Fibroblast of mammary gland (primary cell): ENCODE results near the gene TENM4.

Source experiments
- DNase-seq: peaks from one replicate; pipeline ENCODE4 v3.0.0-alpha.2; 2010; ENCODE audit warnings: low read depth
- H3K4me3 ChIP-seq: 2 replicates; pipeline ENCODE4 v1.5.1; 2011; ENCODE audit warnings: low read depth, mild to moderate bottlenecking, low read length, moderate library complexity; ENCODE audit not compliant: control insufficient read depth
- CTCF ChIP-seq: conservative IDR thresholded peaks from 2 replicates; pipeline ENCODE4 v1.5.1; 2011; ENCODE audit warnings: low read depth, low read length, inconsistent platforms; ENCODE audit not compliant: control insufficient read depth, insufficient read depth

TENM4 gene

GRCh38 chr11:79482800-79483199, 42.0 kb upstream of the TENM4 start:
- no peak for DNase-seq
- no peak for TF ChIP-seq CTCF
- no peak overlapping the region for H3K4me3 ChIP-seq

- DNase-seq = no peak
- TF ChIP-seq CTCF = no peak
- H3K4me3 ChIP-seq = no peak overlapping the region
Observed at GRCh38 chr11:79481795-79482194, 41.0 kb upstream of the TENM4 start.

GRCh38 chr11:79480864-79481263, 40.0 kb upstream of the TENM4 start:
- no peak overlapping the region for H3K4me3 ChIP-seq
- TF ChIP-seq CTCF = no peak
- DNase-seq = no peak

GRCh38 chr11:79472819-79473529, 32.1 kb upstream of the TENM4 start:
- TF ChIP-seq CTCF = no peak
- no peak overlapping the region for H3K4me3 ChIP-seq
- DNase-seq = no peak

- no peak for DNase-seq
- no peak overlapping the region for H3K4me3 ChIP-seq
- TF ChIP-seq CTCF = no peak
Observed at GRCh38 chr11:79471071-79471844, 30.4 kb upstream of the TENM4 start.

GRCh38 chr11:79470161-79470560, 29.3 kb upstream of the TENM4 start:
- DNase-seq = no peak
- TF ChIP-seq CTCF = no peak
- no peak overlapping the region for H3K4me3 ChIP-seq
